ENCODE measurements around the gene GCDH. TPM values are rescaled to one million over a fixed set of nuclear protein-coding genes. Genes with fewer than 3 reads are reported as not detected.

The GCDH gene
- total and polyA plus RNA-seq, 2 of the 8 experiments (the other 6 are each of a cell fraction or from before 2014, with no cell fraction given) = 67.3 to 89.4 TPM

- no peak for TF ChIP-seq CHD7 (IDR thresholded peaks at IDR 0.05; ENCODE audit: insufficient replicate concordance, low read length)
- TF ChIP-seq RBBP5 (IDR thresholded peaks at IDR 0.05; ENCODE audit: borderline replicate concordance, low read depth, low read length) = no peak
- no peak for TF ChIP-seq CEBPB (IDR thresholded peaks at IDR 0.05; ENCODE audit: low read depth, low read length)
- TF ChIP-seq PHF8 (conservative IDR thresholded peaks at IDR 0.05; ENCODE audit: low read depth, low read length) = no peak
- TF ChIP-seq CHD2 (IDR thresholded peaks at IDR 0.05; ENCODE audit: low read length) = no peak
- TF ChIP-seq CBX8 (IDR thresholded peaks at IDR 0.05; ENCODE audit: borderline replicate concordance, low read depth, low read length) = no peak
- TF ChIP-seq CHD1 (IDR thresholded peaks at IDR 0.05; ENCODE audit: low read depth, low read length) = no peak
- TF ChIP-seq RNF2 (IDR thresholded peaks at IDR 0.05; ENCODE audit: borderline replicate concordance, low read depth, low read length, missing control alignments, poor library complexity, severe bottlenecking) = no peak
- TF ChIP-seq TEAD4 (IDR thresholded peaks at IDR 0.05; ENCODE audit: low read depth, low read length) = no peak
Measured at GRCh38 chr19:12893582-12893981, 2.6 kb downstream of the GCDH start (continued).
